DMS153 treated with DMSO at 0.1 percent for 48 hours (cell line): ENCODE results near the gene SHC2.

ENCODE experiments used
- DNase-seq: peaks from one replicate; lab custom pipeline; 2025; ENCODE audit not compliant: unreplicated experiment; lab: John Stamatoyannopoulos, UW

SHC2 gene, protein sequence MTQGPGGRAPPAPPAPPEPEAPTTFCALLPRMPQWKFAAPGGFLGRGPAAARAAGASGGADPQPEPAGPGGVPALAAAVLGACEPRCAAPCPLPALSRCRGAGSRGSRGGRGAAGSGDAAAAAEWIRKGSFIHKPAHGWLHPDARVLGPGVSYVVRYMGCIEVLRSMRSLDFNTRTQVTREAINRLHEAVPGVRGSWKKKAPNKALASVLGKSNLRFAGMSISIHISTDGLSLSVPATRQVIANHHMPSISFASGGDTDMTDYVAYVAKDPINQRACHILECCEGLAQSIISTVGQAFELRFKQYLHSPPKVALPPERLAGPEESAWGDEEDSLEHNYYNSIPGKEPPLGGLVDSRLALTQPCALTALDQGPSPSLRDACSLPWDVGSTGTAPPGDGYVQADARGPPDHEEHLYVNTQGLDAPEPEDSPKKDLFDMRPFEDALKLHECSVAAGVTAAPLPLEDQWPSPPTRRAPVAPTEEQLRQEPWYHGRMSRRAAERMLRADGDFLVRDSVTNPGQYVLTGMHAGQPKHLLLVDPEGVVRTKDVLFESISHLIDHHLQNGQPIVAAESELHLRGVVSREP

GRCh38 chr19:460877-461720, at the start of gene SHC2:
SHC2 (minus strand) TSS chr19:461033; CDS start chr19:460996, 37 bp downstream.
- no peak for DNase-seq

DNA sequence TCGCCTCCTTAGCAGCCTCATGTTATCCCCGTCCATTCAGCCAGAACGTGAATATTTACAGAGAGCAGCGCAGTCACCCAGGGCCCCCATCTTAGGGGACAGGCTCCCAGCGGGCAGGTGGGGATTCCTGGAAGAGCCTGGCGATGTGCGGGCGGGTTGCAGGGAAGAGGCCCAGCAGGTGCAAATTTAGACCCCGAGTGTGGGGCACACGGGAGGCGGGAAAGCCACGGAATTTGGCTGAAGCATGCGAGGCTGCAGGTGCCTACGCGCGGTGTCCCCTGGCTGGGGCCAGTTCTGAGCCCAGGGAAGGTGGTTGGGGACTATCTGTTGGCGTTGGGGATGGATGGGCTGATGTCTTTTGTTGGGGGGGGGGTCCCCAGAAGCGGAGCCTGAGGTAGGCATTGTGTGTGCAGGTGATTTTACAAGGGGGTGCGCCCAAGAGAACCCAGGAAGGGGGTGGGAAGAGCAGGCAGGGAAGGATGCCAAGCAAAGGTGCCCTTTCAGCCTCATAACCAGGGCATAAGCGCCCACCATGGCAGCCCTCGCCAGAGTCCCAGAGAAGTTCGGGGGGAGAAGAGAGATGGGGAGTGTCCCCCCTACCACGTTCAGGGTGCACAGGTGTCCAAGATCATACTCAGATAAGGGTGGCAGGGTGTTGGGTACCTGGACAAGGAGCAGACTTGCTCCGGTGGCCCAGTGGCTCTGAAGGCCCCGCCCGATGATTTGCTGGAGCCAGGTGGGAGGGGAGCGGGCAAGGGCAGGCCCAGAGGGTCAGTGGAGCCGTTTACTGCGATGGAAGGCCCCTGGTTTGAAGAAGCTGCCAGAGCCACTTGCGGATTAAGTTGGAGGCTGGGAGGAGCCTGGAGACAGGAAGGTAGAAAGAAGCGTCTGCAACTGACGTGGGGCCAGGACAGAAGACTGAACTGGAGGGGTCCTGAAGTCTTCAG, 47.6 kb upstream of the SHC2 start:
- DNase-seq: no peak

- no peak for DNase-seq
Measured at GRCh38 chr19:507286-508203, 46.7 kb upstream of the SHC2 start, which contains the start of gene TPGS1. TPGS1 (plus strand) TSS chr19:507497; CDS start chr19:507507, 10 bp downstream.

DNA sequence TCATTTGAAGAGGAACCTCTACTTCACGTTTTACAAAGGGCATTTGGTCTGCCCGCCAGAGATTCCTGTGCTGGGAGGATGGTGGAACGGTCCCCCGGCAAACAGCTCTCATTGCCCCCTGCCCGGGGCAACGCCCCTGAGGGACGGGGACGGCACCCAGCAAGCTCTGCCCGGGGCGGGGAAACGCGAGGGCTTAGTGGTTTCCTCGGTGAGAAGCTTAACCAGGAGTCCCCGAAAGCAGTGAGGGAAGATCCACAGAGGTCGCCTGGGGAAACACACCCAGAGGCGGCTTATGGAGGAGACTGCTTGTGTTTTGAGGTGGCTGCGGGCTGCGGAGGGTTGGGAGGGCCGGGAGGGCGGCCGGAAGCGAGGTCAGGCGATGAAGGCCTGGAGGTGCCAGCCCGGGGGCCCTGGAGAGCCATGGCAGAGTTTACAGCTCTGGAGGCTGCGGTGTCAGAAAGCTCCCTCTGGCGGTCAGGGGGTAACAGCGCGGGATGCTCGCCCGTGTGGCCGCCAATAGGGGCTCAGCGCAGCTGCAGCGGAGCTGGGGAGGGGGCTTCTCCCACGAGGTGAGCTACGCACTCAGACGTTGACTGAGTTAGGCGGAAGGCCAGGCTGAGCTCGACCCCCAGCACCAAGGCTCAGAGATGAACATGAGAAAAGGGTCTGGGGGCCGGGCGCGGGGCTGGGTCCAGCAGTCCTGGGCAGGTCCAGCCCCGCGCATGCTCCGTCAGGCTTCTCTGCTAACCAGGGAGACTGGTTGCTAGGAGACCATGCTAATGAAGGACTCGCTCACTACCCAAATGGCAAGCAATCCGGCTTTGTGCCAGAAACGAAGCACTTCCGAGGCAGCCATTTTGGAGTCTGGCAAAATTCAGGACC, 45.8 kb upstream of the SHC2 start:
- peak; percentile 86 for DNase-seq

DNA sequence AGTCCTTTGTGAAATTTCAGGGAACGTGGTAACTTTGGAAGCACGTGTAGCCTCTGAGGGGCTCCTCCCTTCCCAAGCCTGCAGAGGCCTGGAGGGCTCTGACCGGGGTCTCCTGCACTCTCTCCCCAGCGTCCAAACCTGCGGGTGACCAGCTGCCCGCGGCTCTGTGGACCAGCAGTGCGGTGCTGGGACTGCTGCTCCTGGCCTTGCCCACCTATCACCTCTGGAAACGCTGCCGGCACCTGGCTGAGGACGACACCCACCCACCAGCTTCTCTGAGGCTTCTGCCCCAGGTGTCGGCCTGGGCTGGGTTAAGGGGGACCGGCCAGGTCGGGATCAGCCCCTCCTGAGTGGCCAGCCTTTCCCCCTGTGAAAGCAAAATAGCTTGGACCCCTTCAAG, 43.8 kb upstream of the SHC2 start:
- no peak for DNase-seq

DNA sequence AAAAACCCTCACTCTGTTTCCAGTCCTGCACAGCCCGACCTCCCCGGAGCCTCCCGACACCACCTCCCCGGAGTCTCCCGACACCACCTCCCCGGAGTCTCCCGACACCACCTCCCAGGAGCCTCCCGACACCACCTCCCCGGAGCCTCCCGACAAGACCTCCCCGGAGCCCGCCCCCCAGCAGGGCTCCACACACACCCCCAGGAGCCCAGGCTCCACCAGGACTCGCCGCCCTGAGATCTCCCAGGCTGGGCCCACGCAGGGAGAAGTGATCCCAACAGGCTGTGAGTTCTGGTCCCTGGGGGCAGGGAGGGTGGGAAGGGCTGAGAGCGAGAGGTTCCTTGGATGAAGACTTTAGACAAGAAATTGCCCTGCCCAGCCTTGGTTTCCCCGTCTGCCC, 40.8 kb upstream of the SHC2 start:
- no peak for DNase-seq

DNA sequence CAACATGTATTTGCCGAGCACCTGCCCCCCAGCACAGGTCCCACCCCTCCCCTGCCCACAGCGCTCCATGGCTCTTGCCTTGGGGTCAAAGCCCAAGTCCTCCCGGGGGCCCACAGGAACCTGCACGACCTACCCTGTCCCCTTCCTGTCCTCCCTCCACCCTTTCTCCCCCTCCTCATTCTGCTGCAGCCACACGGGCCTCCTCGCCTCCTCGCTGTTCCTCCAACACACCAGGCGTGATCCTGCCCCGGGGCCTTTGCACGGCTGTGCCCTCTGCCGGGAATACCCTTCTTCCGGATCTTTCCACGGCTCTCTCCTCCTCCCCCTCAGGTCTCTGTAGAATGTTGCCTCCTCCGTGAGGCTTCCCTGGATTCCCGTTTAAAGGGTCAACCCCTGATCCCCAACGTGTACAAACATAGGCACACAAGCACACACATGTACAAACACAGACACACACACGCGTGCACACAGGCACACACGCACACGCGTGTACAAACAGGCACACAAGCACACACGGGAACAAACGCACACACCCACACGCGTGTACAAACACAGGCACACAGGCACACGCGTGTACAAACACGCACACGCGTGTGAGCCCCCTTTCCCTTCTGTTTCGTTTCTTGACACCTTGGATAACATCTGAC, 38.3 kb upstream of the SHC2 start:
- DNase-seq: no peak

DNA sequence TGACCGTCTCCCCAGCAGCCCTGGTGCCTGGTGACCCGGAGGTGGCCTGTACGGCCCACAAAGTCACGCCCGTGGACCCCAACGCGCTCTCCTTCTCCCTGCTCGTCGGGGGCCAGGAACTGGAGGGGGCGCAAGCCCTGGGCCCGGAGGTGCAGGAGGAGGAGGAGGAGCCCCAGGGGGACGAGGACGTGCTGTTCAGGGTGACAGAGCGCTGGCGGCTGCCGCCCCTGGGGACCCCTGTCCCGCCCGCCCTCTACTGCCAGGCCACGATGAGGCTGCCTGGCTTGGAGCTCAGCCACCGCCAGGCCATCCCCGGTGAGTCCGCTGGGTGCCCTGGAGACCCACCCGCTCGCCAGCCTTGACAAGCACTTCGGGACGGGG, 37.7 kb upstream of the SHC2 start:
- DNase-seq: no peak

DNA sequence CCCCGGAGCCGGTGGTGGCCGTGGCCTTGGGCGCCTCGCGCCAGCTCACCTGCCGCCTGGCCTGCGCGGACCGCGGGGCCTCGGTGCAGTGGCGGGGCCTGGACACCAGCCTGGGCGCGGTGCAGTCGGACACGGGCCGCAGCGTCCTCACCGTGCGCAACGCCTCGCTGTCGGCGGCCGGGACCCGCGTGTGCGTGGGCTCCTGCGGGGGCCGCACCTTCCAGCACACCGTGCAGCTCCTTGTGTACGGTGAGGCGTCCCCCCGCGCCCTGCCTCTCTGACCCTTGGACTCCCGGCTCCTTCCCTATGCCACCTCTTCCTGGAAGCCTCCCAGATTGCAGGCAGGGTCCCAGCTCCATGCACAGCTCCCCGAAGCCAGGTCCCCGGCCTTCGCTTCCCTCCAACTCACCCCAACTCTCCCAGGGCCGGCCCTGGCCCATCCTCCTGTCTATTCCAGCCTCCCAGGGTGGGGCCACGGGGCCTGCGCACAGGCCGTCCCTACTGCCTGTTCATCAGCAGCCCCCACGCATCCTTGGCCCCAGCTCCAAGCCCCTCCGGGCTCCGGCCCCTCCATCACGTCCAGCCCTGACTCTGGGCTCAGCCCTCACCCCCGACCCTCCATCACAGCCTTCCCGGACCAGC, 37.2 kb upstream of the SHC2 start:
- DNase-seq: no peak

DNA sequence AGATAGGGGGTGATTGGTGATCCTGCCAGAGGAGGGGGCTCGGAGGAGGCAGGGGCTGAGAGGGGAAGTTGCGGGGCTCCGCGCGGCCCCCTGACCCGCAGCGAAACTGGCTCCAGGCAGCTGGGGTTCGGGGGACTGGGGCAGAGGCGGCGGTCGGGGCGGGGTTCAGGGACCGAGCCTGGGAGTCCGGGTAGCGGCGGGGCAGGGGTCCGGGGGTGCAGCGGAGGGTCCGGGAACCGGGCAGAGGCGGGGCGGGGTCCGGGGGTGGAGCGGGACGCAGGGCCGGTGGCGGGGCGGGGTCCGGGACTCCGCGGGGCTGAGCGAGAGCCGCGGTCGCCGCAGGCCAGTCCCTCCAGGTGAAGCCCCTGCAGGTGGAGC, 36.6 kb upstream of the SHC2 start:
- DNase-seq: no peak

GRCh38 chr19:496986-497385, 36.2 kb upstream of the SHC2 start:
- no peak for DNase-seq

GRCh38 chr19:496112-496665, 35.4 kb upstream of the SHC2 start, which contains the start of gene MADCAM1:
MADCAM1 (plus strand) TSS chr19:496486; CDS start chr19:496500, 14 bp downstream.
- DNase-seq: no peak

DNA sequence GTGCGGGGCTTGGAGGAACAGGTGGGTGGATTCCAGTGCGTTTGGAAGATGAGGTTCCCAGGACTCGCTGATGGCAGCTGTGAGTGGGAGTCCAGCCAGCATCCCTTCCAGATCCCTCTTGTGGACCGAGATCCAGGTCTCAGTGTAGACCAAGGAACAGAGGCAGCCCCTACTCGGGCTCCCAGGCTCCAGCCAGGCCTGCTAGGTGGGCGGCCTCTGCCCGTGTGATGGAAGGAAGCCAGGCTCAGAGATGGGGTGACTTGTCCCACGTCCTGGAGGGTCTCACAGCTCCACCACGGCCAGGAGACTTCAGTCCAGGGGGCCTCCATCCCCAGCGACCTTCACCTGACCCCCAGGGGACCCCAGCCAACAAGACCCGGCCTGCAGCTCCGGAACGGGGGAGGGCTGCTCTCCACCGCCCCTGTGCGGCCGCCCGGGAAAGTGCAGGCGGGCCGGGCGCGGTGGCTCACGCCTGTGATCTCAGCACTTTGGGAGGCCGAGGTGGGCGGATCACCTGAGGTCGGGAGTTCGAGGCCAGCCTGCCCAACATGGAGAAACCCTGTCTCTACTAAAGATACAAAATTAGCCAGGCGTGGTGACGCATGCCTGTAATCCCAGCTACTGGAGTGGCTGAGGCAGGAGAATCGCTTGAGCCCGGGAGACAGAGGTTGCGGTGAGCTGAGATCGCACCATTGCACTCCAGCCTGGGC, 34.7 kb upstream of the SHC2 start:
- no peak for DNase-seq

- DNase-seq: no peak
Measured at GRCh38 chr19:495081-495401, 34.2 kb upstream of the SHC2 start.

GRCh38 chr19:494171-495080, 33.6 kb upstream of the SHC2 start:
- no peak for DNase-seq
